ENCODE measurements around the gene NOXA1. TPM values are rescaled to one million over a fixed set of nuclear protein-coding genes. Genes with fewer than 3 reads are reported as not detected.
A peak's percentile ranks its signal among the peaks of the same experiment; 100 is the strongest.
"Not testable (repeated sequence)": the region's sequence is repeated elsewhere in the genome, so short reads cannot be mapped to it uniquely, and the experiment has no call there.

The NOXA1 gene
- total RNA-seq, 1 donor from 2014 or later, result 2.0 TPM

- DNase-seq, result no peak
These were observed 16.0 kb downstream of the NOXA1 start for GRCh38 chr9:137439158-137439714.

DNA sequence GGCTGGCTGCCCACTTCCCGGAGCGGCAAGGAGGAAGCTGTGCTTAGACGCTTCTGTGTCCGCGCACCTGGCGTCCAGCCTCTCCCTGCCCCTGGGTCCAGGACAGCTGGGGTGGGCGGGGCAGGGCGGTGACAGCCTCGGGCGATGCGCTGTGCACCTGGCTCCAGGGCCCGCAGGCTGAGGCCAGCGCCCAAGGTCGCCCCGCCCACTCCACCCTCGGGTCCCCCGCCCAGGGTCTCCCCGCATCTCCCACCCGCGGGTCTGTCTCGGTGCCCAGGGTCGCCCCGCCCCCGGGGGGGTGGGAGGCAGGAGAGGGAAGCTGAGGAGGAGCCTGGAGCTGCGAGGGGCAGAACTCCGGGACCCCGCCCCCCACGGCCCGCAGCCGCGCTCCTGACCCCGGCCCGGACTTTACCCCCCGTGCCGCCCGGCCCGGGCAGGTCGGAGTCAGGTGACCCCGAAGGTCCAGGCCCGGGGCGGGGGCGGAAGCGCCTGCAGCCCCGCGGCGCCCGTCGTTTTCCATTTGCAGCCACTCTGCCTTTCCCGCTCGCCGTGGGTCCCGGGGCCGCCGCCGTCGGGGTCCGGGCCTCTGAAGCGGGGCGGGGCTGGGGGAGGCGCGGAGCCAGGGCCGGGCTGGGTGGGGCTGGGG, 18.2 kb downstream of the NOXA1 start, which contains the start of gene ENTPD8:
Gene ENTPD8, minus strand, starts transcription at position 69 of the 646 bp plus-strand sequence. CDS start 3,072 bp downstream, outside the sequence.
- DNase-seq, result no peak

DNA sequence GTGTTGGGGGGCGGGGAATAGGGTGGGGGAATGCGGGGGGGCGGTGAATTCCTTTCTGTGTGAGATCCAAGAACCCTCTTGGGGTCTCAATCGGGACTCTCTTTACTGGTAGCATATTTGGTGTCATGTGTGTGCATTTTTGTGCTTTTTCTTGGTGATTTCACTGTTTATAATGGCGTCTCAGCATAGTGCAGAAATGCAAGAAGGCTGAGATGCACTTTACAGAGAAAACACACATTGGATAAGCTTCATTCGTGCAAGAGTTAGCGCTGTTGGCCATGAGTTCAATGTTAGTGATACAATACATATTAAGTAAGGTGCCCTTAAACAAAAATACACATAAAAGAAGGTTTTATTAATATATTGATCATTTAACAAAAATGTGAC, 18.7 kb downstream of the NOXA1 start:
- DNase-seq, result no peak

DNA sequence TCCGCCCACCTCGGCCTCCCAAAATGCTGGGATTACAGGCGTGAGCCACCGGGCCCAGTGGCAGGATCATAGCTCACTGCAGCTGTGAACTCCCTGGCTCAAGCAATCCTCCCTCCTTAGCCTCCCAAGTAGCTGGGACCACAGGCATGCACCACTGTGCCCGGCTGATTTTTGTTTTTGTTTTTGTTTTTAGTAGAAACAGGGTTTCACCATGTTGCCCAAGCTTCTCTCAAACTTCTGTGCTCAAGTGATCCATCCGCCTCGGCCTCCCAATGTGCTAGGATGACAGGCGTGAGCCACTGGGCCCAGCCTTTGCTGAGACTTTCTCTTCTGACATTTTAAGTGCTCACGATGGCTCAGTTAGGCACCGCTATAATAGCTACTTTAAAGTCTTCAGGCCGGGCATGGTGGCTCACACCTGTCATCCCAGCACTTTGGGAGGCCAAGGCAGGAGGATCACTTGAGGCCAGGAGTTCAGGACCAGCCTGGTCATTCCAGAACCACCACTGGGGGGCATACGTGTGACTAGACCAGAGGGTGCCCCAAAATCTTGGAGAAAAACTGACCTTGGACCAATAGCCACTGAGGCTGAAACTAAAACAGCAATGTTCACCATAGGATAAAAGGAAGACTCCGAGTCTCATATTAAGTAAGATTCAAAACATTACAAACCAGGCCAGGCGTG, 21.1 kb downstream of the NOXA1 start:
- DNase-seq, result no peak

GRCh38 chr9:137445275-137445807, 22.1 kb downstream of the NOXA1 start:
- peak; percentile 65 for DNase-seq

- no peak for DNase-seq
These were observed 22.8 kb downstream of the NOXA1 start for GRCh38 chr9:137445930-137446431.

DNA sequence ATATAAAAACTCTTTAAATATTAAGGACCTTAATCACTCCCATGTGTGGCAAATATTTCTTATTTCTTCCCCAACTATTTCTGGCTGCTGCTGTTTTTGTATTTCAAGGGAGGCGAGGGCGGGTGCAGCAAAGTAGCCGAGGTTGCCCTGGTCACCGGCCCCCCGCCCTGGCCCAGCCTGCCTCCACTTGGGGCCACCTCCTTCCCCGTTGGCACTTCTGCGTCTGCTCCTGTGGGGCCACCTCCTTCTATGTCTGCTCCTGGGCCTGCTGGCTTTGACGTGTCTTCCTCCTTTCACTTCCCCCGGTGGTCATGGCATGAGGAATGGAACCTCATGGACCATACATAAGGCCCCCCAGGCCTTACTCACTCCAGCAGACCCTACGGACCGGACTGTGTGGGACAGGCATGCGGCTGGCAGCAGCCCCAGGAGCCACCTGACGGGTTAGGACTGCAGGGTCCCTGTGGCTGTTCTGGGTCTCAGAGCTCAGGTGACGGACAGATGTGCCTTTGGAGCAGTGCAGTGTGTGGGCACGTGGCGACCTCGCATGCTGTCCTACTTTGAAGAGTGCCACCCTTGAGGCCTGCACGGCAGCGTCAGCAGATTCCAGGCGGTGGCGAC, 23.8 kb downstream of the NOXA1 start:
- no peak for DNase-seq

DNA sequence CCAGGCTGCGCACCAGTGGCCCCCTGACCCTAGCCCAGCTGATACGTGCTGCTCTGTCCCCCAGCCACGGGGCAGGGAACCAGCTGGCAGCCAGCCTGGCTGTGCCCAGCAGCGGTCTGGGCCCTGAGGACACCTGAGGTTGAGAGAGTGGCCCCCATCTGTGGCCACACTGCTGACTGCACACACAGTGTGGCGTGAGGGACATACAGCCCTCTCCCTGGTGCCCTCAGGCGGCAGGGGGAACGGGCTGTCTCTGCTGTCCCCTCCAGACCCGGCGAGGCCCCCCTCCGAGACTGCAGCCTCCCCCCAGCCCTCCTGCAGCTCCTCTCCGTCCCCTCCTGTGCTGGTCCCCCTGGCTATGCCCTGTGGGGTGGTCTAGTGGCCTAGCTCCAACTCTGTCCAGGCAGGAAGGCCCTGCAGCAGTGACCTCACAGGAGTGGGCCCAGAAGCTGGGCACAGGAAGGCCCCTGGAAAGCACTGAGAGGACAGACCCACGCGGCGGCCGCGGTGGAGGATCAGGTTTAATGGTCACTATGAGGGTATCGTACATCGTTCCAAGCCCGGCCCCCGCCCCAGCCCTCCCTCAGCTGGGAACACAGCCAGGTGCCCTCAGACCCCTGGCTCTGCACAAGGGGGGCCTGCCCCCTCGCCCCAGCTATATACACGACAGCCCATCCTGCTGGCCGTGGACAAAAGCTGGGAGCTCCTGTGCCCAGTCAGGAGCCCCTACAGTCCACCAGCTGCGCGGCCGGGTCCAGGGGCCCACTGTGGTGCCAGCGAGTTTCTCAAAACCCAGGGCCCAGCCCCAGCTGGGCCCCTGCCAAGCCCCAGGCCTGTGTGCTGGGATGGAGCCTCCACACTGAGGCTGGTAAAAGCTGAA, 24.8 kb downstream of the NOXA1 start:
- DNase-seq, result no peak

- DNase-seq, result no peak
These were observed 25.4 kb downstream of the NOXA1 start for GRCh38 chr9:137448602-137448962.

DNA sequence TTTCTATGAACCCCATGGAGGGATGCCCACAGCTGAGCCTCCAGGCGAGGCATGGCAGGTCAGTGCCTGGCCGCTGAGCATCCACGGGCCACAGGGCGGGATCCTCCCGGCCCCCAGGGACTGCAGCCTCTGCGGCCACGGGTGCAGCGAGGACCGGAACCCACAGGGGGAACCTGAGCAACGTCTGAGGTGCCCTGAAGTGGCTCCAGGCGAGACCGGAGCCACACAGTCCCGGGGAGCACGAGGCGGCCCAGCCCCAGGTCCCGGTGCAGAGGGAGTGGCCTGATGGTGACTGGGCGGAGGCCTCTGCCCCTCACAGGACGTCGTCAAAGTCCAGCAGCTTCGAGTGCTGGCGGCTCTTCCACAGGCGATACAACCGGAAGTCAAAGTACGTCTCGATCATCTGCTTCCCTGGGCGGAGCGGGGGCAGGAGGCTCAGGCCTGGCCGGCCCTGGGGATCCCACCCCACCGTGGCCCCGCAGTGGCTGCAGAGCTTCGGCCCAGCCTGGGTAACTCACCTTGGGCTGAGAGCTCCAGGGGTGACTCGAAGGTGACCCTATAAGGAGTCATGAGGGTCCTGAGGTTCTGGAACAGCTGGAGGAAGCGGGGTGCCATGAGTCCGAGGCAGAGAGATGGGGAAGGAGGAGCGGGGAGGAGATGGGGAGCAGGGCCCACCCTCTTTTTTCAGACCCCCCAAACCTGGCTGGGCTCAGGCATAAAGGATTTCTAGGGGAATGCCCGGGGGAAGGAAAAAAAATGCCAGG, 26.1 kb downstream of the NOXA1 start:
- DNase-seq, result no peak

DNA sequence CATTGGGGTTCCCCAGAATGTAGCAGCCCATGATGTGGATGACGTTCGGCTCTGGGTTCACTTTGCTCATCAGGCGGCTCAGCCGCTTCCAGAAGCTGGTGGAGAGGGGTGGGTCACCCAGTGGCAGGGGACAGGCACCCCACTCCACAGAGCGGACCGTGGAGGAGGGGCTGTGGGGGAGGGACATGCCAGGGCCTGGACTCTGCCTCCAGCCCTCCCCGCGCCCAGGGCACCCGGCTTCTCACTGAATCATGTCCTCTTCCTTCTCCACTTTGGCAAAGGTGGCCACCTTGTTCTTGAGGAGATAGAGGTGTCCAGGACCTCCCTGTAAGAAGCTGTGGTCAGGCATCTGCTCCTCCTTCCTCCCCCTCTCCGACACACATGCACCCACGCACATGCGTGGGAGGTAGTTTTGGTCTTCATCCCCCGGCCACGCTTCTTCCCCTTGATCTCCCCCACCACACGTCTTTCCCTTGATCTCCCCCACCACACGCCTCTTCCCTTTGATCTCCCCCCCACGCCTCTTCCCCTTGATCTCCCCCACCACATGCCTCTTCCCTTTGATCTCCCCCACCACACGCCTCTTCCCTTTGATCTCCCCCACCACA, 26.8 kb downstream of the NOXA1 start:
- no peak for DNase-seq

GRCh38 chr9:137450539-137451222, 27.5 kb downstream of the NOXA1 start:
- DNase-seq, result not testable (repeated sequence)

DNA sequence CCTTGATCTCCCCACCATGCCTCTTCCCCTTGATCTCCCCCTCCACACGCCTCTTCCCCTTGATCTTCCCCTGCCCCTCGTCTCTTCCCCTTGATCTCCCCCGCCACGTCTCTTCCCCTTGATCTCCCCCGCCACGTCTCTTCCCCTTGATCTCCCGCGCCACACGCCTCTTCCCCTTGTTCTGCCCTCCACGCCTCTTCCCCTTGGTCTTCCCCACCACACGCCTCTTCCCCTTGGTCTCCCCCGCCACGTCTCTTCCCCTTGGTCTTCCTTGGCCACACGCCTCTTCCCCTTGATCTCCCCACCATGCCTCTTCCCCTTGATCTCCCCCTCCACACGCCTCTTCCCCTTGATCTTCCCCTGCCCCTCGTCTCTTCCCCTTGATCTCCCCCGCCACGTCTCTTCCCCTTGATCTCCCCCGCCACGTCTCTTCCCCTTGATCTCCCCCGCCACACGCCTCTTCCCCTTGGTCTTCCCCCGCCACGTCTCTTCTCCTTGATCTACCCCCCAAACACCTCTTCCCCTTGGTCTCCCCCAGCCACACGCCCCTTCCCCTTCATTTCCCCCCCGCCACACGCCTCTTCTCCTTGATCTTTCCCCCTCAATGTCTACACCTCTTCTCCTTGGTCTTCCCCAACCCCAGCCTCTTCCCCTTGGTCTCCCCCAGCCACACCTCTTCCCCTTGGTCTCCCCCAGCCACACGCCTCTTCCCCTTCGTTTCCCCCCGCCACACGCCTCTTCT, 28.2 kb downstream of the NOXA1 start:
- DNase-seq, result not testable (repeated sequence)

- no peak for DNase-seq
These were observed 29.0 kb downstream of the NOXA1 start for GRCh38 chr9:137452006-137452760.

DNA sequence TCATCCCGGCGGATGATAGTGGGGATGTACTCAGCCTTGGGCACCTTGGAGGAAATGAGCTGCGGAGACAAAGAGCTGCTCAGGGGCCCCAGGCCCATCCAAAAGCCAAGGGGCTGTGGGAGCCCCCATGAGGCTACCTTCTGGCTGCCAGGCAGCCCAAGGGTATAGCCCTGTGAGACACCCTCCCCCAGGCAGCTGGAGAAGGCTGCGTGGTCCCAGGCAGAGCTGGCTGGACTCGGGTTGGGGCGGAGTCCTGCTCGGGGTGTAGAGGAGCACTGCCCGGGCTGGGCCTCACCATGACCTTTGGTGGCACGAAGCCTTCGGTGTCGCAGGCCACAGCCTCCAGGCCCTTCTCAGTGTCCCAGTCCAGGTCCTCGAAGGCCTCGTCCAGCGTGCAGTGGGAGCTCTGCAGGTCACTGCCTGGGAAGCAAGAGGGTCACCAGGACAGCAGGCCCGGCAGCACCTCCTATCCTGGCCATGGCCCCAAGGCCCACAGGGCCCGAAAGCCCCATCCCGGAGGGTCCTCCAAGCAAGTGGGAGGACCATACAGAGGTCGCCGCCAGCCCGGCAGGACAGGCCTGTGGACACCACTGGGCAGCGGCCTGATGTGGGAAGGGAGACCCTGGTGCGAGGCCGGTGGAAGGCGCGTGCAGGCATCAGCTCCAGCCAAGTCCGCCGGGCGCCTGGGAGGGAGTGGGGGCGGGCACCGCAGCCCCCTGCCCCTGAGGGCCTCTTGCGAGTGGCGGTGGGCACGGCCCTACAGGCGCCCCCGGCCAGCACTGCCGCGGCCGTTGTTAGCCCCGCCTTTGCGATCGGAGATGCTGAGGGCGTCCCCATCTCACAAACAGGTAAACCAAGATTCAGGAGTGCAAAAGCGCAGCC, 29.8 kb downstream of the NOXA1 start:
- DNase-seq, result no peak

DNA sequence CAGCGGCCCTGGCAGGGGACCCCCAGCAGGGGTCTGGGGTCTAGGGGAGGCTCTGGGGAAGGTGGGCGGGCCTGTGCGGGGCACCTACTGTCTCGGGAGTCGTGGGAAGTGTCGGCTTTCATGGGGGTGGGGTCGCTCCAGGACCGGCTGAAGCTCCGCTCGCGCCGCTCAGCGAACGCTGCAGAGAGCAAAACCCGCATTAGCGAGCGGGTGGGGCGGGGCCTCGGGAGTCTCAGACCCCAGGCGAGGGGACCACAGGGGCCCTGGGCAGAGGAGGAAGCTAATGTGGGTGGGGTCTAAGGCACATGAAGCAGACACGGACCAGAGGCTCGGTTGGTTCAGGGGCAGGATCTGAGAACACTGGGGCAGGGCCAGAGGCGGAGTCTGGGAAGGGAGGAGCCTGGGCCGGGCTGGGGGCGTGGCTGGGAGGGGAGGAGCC, 30.5 kb downstream of the NOXA1 start:
- no peak for DNase-seq

DNA sequence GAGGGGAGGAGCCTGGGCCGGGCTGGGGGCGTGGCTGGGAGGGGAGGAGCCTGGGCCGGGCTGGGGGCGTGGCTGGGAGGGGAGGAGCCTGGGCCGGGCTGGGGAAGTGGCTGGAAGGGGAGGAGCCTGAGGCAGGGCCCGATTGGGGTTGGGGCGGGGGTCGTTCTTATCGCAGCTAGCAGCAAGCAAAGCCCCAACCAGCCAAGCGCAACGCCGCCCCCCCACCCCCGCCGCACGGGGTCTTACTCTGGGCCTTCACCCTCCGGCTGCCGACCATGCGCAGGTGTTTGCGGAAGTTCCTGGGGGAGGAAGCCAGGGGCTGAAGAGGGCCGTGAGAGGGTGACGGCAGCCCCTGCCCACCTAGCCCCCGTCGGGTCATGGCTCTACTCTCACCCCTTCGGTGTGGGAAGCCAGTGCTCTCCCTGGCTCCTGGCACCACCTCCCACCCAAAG, 31.0 kb downstream of the NOXA1 start:
- no peak for DNase-seq

Data from occipital lobe (tissue), 2 donors.